Stimulated activated CD8-positive, alpha-beta memory T cell treated with anti-CD3 and anti-CD28 coated beads, Interleukin-2, amount 100 ng/mL, for 1 hour (primary cell): Measurements from ENCODE around the gene ZBTB3.
A peak's percentile ranks its signal among the peaks of the same experiment; 100 is the strongest.
"Not testable (repeated sequence)": the region's sequence is repeated elsewhere in the genome, so short reads cannot be mapped to it uniquely, and the experiment has no call there.

ENCODE experiments used
- DNase-seq, 2 donors: peaks; one replicate each; pipeline ENCODE4 v3.0.0-alpha.2; 2020; ENCODE audit warnings: low read depth in 2 of 2

The ZBTB3 gene

DNA sequence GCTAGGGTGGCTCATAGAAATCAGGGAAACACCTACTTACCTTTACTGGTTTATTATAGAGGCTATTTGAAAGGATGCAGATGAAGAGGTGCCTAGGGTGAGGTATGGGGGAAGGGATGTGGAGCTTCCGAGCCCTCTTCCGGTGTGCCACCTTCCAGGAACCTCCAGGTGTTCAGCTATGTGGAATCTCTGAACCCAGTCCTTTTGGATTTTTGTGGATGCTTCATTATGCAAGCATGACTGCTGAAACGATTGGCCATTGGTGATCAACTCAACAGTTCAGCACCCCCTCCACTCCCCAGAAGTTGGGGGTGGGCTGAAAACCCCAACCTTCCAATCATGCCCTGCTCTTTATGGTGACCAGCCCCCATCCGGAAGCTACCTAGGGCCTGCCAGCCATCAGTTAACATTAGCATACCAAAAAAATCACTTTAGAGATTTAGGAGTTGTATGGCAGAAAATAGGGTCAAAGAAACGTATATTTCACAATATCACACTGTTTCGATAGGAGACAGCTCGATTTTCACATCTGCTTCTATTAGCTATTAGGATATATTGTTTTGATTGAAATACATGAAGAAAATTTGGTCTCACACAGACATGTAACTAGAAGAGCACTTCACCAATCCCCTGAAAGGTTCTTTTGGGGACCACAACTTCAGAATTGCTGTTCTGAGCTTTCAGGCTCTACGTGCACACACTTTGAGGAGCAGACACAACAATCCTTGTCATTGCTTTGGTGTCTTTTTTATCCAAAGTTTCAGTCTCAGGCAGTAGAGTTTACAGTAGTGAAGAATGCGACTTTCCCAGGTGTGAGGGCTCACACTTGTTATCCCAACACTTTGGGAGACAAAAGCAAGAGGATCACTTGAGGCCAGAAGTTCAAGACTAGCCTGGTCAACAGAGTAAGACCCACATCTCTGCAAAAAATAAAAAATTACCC lies 4.2 kb upstream of the ZBTB3 start:
- DNase-seq = no peak

GRCh38 chr11:62755086-62755615 lies 1.2 kb upstream of the ZBTB3 start:
- no peak for DNase-seq

- DNase-seq = no peak
Measured at GRCh38 chr11:62752994-62753735, 795 bp downstream of the ZBTB3 start.

DNA sequence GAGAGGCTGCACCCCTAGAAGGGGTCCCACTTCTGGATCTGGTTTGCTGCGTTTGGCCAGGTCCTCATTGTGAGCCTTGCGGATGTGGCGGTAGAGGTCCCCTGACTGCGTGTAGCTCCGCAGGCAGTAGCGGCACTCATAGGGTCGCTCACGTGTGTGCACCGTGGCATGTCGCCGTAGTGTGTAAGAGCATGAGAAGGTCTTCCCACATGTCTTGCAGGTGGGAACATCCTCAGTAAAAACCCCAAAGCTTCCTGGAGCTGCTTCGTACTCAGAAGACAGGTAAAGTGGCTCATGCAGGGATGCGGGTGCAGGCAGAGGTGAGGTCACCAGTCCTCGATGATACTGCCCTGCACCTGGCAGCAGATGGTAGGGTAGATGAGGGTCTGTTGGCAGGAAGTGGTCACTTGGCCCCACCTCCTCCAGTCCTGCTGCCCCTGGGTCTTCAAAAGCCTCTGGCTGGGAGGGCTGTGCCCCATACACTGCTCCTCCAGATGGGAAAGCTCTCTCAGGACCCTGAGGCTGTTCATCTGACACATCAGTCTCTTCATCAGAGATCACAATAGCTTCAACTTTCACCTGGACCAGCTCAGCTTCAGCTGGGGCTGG lies 1.7 kb downstream of the ZBTB3 start:
- no peak for DNase-seq

DNA sequence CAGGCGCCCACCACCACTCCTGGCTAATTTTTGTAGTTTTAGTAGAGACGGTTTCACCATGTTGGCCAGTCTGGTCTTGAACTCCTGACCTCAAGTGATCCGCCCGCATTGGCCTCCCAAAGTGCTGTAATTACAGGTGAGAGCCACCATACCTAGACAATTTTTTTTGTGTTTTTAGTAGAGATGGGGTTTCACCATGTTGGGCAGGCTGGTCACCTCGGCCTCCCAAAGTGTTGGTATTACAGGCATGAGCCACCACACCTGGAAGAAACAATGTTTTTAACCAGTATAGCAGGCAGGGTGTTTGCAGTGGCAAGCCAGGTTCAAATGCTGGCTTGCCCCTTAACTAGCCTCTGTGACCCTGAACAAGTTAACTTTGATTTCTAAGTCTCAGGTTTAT lies 4.0 kb downstream of the ZBTB3 start:
- not testable (repeated sequence) for DNase-seq

- no peak for DNase-seq
Measured at GRCh38 chr11:62747475-62748160, 6.3 kb downstream of the ZBTB3 start.

GRCh38 chr11:62737196-62737595 lies 16.8 kb downstream of the ZBTB3 start:
- DNase-seq = no peak

DNA sequence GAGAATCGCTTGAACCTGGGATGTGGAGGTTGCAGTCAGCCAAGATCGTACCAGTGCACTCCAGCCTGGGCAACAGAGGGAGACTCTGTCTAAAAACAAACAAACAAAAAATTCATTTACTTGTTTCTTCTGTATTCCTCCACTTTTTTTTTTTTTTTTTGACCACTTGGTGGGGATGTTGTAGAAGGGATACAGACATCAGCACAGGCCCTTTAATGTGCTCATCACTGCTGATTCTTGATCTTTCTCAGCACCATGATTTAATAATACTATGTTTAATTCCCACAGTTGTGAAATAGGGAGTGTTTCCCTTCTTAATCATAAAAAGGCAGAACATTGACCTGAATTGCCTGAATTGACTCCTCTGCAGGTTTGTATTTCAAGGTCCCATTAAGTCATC lies 21.1 kb downstream of the ZBTB3 start:
- no peak for DNase-seq

- DNase-seq = not testable (repeated sequence)
Measured at GRCh38 chr11:62730076-62730475, 23.9 kb downstream of the ZBTB3 start.

- DNase-seq = peak; percentile 58 to 74
Measured at GRCh38 chr11:62728171-62728988, 25.6 kb downstream of the ZBTB3 start, which contains the start of gene TTC9C. Gene TTC9C (plus strand): TSS chr11:62728486. CDS start chr11:62728849, 363 bp downstream.

DNA sequence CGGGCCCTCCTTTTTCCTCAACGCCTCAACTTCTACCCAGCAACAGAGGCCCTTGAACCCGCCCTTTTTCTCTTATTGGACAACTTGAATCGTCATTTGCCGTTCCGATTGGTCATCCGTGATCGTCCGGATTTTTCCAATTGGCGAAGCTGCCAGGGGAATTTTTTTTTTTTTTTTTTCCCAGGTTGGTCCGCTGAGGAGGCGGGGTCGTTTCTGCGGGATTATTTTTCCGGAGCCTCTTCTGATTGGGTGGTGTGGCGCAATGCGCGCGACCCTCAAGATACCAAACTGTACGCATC lies 26.1 kb downstream of the ZBTB3 start:
- DNase-seq = peak; percentile 51 to 66

GRCh38 chr11:62727165-62727871 lies 26.6 kb downstream of the ZBTB3 start, which contains the start of gene HNRNPUL2:
Gene HNRNPUL2 (minus strand): TSS chr11:62727457. CDS start chr11:62727156, 301 bp downstream.
- DNase-seq = peak; percentile 96 to 98

GRCh38 chr11:62726915-62727164 lies 27.1 kb downstream of the ZBTB3 start:
- DNase-seq = no peak

GRCh38 chr11:62726156-62726914 lies 27.6 kb downstream of the ZBTB3 start:
- no peak for DNase-seq

GRCh38 chr11:62725646-62726045 lies 28.3 kb downstream of the ZBTB3 start:
- no peak for DNase-seq

- DNase-seq = no peak
Measured at GRCh38 chr11:62724171-62724570, 29.8 kb downstream of the ZBTB3 start.

- no peak for DNase-seq
Measured at GRCh38 chr11:62721994-62722393, 32.0 kb downstream of the ZBTB3 start.

DNA sequence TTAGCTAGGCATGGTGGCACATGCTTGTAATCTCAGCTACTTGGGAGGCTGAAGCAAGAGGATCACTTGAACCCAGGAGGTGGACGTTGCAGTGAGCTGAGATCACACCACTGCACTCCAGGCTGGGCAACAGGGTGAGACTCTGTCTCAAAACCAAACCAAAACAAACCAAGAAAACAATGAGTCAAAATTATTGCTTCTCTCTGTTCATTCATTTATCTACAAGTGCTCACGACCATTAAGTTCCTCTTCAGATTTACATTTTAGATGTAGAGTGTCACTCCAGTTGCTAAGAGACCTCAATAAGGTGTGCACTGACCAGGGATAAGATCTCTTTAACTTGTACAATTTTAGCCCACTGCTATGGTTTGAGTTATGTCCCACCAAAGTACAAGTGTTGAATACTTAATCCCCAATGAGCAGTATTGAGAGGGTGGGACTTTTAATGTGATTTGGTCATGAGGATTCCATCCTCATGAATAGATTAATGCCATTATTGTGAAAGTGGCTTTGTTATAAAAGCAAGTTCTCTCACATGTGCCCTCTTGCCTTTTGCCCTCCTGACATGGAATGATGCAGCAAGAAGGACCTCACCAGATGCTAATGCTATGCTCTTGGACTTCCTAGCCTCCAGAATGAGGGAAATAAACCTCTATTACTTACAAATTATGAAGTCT lies 34.5 kb downstream of the ZBTB3 start:
- DNase-seq = no peak

DNA sequence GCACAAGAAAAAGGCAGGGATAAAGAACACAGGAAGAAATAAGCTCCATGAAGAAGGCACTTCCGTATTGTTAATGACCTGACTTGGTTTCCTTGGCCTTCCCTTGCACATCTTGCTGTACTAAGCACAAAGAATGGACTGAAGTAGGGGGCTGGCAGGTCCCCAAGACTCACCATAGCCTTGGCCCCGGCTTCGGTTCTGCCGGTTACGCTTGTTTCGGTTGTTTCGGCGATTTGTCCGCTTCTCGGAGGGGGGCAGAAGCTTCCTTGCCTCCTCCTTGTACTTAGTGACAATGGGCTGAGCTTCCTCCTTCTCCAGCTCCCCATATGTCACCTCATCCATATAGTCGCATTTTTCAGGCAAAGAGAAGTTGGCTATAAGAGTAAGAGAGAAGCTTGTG lies 37.1 kb downstream of the ZBTB3 start:
- no peak for DNase-seq
